WI38 (cell line): ENCODE measurements around the gene GALNTL6.

Experiments used
- H3K4me3 ChIP-seq: 2 replicates; pipeline ENCODE4 v1.5.1; 2011; ENCODE audit warnings: low read depth, mild to moderate bottlenecking, control low read depth, low read length
- TF ChIP-seq, protein P1 (sequence below): IDR thresholded peaks from 2 replicates; pipeline ENCODE4 v1.5.1; 2012; ENCODE audit warnings: low read depth, mild to moderate bottlenecking, control low read depth, low read length

Gene GALNTL6

DNA sequence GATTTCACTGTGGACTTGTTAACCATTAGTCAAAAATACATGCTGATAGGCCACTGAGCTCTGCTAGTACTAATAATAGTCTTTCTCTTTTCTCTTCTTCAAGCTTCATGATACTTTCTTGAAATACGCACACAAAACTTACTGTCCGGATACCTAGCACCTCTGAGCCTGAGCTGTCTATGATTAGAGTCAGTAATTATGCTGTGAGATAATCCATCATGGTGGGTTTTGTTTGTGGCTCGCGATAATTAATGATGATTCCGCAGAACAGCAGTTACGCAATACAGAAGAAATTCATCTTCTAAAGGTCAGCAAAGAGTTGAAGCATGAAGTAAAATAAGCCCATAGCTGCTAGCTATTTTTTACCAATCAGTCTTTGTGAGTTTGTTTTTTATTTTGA, 843.9 kb downstream of the GALNTL6 start:
- H3K4me3 ChIP-seq = no peak overlapping the region
- TF ChIP-seq, protein P1, sequence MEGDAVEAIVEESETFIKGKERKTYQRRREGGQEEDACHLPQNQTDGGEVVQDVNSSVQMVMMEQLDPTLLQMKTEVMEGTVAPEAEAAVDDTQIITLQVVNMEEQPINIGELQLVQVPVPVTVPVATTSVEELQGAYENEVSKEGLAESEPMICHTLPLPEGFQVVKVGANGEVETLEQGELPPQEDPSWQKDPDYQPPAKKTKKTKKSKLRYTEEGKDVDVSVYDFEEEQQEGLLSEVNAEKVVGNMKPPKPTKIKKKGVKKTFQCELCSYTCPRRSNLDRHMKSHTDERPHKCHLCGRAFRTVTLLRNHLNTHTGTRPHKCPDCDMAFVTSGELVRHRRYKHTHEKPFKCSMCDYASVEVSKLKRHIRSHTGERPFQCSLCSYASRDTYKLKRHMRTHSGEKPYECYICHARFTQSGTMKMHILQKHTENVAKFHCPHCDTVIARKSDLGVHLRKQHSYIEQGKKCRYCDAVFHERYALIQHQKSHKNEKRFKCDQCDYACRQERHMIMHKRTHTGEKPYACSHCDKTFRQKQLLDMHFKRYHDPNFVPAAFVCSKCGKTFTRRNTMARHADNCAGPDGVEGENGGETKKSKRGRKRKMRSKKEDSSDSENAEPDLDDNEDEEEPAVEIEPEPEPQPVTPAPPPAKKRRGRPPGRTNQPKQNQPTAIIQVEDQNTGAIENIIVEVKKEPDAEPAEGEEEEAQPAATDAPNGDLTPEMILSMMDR = no peak

- no peak overlapping the region for H3K4me3 ChIP-seq
- TF ChIP-seq, protein P1 = no peak
Measured at GRCh38 chr4:172660251-172660650, 847.0 kb downstream of the GALNTL6 start.

GRCh38 chr4:172662113-172662512, 848.9 kb downstream of the GALNTL6 start:
- TF ChIP-seq, protein P1 = no peak
- no peak overlapping the region for H3K4me3 ChIP-seq

GRCh38 chr4:172666711-172667368, 853.6 kb downstream of the GALNTL6 start:
- H3K4me3 ChIP-seq = no peak overlapping the region
- TF ChIP-seq, protein P1 = no peak

- TF ChIP-seq, protein P1 = no peak
- H3K4me3 ChIP-seq = no peak overlapping the region
Measured at GRCh38 chr4:172674811-172675210, 861.6 kb downstream of the GALNTL6 start.

DNA sequence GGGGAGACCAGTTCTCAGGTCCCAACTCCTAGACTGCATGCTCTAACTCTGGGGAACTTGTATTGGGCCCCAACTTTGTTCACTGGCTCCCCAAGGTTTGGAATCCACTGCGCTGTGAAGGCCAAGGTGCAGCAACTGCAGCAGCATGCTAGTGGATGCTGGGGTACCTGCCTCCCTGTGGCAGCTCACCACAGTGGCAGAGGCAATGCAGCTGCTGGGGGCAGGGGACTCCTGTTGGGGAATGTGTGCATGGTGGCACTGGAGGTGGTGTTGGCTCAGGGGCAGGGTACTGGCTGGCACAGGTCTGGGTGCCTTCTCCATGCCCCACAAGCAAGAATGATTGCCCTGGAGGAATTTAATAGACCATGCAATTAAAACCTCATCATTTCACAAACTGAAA, 862.0 kb downstream of the GALNTL6 start:
- H3K4me3 ChIP-seq = no peak overlapping the region
- TF ChIP-seq, protein P1 = no peak

- no peak overlapping the region for H3K4me3 ChIP-seq
- TF ChIP-seq, protein P1 = no peak
Measured at GRCh38 chr4:172680691-172681090, 867.5 kb downstream of the GALNTL6 start.
